Uterus (tissue), 4 donors: ENCODE results near the gene DDX5. TPM values are rescaled to one million over a fixed set of nuclear protein-coding genes. Genes with fewer than 3 reads are reported as not detected.

Experiments used
- DNase-seq, 2 donors: peaks; one replicate each; pipeline ENCODE4 v3.0.0-alpha.2; 2019 to 2020
- H3K27ac ChIP-seq, 2 donors: fragments of 200-600 bp; sonication (generic); 1 replicate in 1 of 2; 2 replicates in 1 of 2; pipeline ENCODE4 v1.5.1; 2016 to 2018
- H3K27me3 ChIP-seq, 2 donors: fragments of 200-600 bp; sonication (generic); one replicate each; pipeline ENCODE4 v1.5.1; 2018 to 2019; ENCODE audit warnings: control low read depth in 1 of 2
- H3K36me3 ChIP-seq, 2 donors: fragments of 200-600 bp; sonication (generic); one replicate each; pipeline ENCODE4 v1.5.1; 2019; ENCODE audit warnings: control low read depth in 1 of 2
- H3K4me1 ChIP-seq, 2 donors: fragments of 200-600 bp; sonication (generic); one replicate each; pipeline ENCODE4 v1.5.1; 2018 to 2019; ENCODE audit warnings: control low read depth in 1 of 2
- H3K4me3 ChIP-seq, 2 donors: fragments of 200-600 bp; sonication (generic); 1 replicate in 1 of 2; 2 replicates in 1 of 2; pipeline ENCODE4 v1.5.1; 2018 to 2019; ENCODE audit warnings: mild to moderate bottlenecking in 1 of 2
- H3K9me3 ChIP-seq, 2 donors: fragments of 200-600 bp; sonication (generic); one replicate each; pipeline ENCODE4 v1.5.1; 2019; ENCODE audit warnings: control low read depth in 1 of 2
- POLR2A ChIP-seq, 2 donors: fragments of 450-650 bp; IDR thresholded peaks; one replicate each; pipeline ENCODE4 v1.6.1; 2016; ENCODE audit warnings: antibody characterized with exemption in 2 of 2, mild to moderate bottlenecking in 1 of 2, moderate library complexity in 1 of 2
- intact Hi-C: fragments of 100-400 bp; cut with DNase I; formaldehyde crosslinking; loops from one replicate; pipeline ENCODE4 v1.15.1; 2023; ENCODE audit warnings: low total_unique reads
- total RNA-seq, 4 donors: library from RNA; depleted of rRNA in 3 of 4; stranded (reverse); fragments of >200 nt in 3 of 4; gene quantifications; one replicate each; pipeline versions ENCODE4 v1.1.0 to v1.2.4, GENCODE V29; 2014 to 2023
- TF ChIP-seq, protein P1 (sequence below), 4 experiments: fragments of 200-600 bp in 2 of 4; fragments of 450-650 bp in 2 of 4; sonication (generic) in 2 of 4; IDR thresholded peaks; one replicate each; pipeline ENCODE4 v1.5.1; 2016 to 2019; ENCODE audit warnings: antibody characterized with exemption in 4 of 4, mild to moderate bottlenecking in 2 of 4, moderate library complexity in 1 of 4
- donor health status: DM: yes; HTN: yes; CAD: no.

Gene DDX5
- total RNA-seq, 4 donors from 2014 or later: 576 to 943 (median 602) TPM

DNA sequence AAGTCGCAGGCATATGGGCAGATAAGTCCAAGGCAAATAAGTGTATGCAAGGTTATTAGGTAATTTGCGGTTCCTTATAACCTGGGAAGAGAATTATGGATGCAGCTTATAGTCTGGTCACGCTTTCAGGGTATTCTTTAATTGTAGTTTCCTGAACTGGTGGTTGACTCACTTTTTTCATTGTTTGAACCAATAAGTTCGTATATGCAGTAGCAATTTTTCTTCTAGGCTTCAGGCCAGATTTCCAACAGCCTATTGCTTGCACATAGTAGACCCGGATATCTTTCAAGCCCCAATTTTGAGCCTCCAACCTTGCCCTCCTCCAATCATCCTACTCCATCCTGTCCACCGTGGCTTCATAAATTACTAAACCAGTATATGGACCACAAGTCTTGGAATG is 13.5 kb upstream of the DDX5 start:
- Histone ChIP-seq H3K27ac (no peak overlapping the region), H3K4me3 (no peak overlapping the region), H3K27me3 (no peaks in the 10 kb centered on the region), H3K36me3 (no peaks in the 10 kb centered on the region), H3K4me1 (no peaks in the 10 kb centered on the region), H3K9me3 (no peaks in the 10 kb centered on the region)
- intact Hi-C loops: no loop called here
- DNase-seq: no peak
- TF ChIP-seq POLR2A (IDR thresholded peaks at IDR 0.05): no peak
- TF ChIP-seq, protein P1, sequence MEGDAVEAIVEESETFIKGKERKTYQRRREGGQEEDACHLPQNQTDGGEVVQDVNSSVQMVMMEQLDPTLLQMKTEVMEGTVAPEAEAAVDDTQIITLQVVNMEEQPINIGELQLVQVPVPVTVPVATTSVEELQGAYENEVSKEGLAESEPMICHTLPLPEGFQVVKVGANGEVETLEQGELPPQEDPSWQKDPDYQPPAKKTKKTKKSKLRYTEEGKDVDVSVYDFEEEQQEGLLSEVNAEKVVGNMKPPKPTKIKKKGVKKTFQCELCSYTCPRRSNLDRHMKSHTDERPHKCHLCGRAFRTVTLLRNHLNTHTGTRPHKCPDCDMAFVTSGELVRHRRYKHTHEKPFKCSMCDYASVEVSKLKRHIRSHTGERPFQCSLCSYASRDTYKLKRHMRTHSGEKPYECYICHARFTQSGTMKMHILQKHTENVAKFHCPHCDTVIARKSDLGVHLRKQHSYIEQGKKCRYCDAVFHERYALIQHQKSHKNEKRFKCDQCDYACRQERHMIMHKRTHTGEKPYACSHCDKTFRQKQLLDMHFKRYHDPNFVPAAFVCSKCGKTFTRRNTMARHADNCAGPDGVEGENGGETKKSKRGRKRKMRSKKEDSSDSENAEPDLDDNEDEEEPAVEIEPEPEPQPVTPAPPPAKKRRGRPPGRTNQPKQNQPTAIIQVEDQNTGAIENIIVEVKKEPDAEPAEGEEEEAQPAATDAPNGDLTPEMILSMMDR (IDR thresholded peaks at IDR 0.05): no peak

DNA sequence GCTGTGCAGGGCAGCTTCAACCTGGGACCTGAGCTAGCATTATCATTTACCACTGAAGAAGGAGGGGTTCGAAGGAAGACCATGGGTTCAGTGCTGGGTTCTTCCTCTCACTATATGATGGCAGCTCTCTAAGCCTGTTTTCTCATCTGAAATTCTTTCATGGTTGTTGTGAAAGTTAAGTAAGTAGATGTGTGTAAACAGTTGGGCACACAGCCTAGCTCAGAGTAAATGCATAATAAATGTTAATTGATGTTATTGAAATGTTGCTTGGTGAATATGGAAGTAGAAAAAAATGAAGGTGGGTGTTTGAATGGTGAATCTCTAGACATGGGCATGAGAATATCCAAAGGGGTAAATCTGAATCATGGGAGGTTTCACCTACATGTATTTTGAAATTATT is 9.7 kb upstream of the DDX5 start:
- H3K27me3 ChIP-seq: no peaks in the 10 kb centered on the region
- H3K4me3 ChIP-seq: no peak overlapping the region
- no peak overlapping the region for H3K27ac ChIP-seq
- intact Hi-C loops: no loop called here
- no peak for TF ChIP-seq POLR2A (IDR thresholded peaks at IDR 0.05)
- TF ChIP-seq, protein P1 (IDR thresholded peaks at IDR 0.05): no peak
- no peaks in the 10 kb centered on the region for H3K9me3 ChIP-seq
- H3K36me3 ChIP-seq: no peaks in the 10 kb centered on the region
- no peak for DNase-seq
- no peaks in the 10 kb centered on the region for H3K4me1 ChIP-seq

DNA sequence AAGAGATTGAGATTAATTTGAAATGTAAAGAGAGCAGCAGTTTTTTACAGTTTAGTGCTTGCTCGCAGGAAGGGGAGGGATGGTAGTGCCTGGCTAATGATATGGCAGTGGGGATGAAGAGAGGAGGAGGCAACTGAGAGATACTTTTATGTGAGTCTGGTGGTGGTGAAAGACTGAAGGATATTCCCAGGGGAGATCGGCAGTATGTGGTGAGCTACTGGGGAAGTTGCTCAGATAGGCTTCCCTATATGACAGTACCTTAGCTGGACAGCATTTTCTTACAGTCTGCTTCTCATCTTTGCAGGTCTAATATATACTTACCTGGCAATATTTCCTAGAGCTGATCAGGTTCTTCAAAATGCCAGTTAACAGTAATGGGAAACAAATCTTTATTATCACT is 9.3 kb upstream of the DDX5 start:
- H3K4me1 ChIP-seq: no peaks in the 10 kb centered on the region
- no peaks in the 10 kb centered on the region for H3K36me3 ChIP-seq
- H3K27me3 ChIP-seq: no peaks in the 10 kb centered on the region
- no peak overlapping the region for H3K4me3 ChIP-seq
- H3K9me3 ChIP-seq: no peaks in the 10 kb centered on the region
- intact Hi-C loops: no loop called here
- DNase-seq: no peak
- no peak for TF ChIP-seq POLR2A (IDR thresholded peaks at IDR 0.05)
- TF ChIP-seq, protein P1 (IDR thresholded peaks at IDR 0.05): no peak
- no peak overlapping the region for H3K27ac ChIP-seq

DNA sequence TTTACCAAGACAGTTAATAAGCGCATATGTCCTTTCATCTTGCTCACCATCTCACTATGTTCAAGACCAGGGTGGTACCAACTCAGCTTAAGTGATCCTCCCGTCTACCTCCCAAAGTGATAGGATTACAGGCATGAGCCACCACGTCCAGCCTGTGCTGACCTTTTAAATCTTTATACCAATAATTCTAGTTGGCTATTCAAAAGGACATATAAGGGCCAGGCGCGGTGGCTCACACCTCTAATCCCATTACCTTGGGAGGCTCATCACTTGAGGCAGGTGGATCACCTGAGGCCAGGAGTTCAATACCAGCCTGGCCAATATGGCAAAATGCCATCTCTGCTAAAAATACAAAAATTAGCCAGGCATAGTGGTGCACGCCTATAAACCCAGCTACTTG is 3.1 kb upstream of the DDX5 start:
- no peaks in the 10 kb centered on the region for H3K27me3 ChIP-seq
- DNase-seq: no peak
- no peak overlapping the region for H3K4me3 ChIP-seq
- H3K4me1 ChIP-seq: peaks cover 0 to 6% of the 10 kb centered on the region in 2 donors
- no peak overlapping the region for H3K27ac ChIP-seq
- no peak for TF ChIP-seq POLR2A (IDR thresholded peaks at IDR 0.05)
- TF ChIP-seq, protein P1 (IDR thresholded peaks at IDR 0.05): no peak
- intact Hi-C loops: no loop called here
- H3K9me3 ChIP-seq: no peaks in the 10 kb centered on the region
- no peaks in the 10 kb centered on the region for H3K36me3 ChIP-seq

DNA sequence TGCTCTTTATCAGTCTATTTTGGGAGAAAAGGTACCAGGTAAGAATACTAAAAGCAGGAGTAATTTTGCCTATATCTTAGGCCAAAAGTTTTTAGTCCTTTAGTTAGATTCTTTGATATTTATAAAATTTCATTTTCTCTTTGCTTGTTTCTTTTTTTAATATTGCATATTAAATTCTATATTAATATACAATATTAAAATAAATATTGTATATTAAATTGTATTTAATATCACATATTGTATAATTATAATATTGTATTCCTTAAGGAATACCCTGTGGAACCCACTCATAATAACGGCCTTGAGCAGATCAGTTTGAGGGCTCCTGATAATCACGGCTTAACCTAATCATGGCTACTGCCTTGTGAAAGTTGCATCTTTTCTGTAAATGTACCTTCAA is 2.6 kb upstream of the DDX5 start:
- TF ChIP-seq, protein P1 (IDR thresholded peaks at IDR 0.05): no peak
- no peak for TF ChIP-seq POLR2A (IDR thresholded peaks at IDR 0.05)
- no peaks in the 10 kb centered on the region for H3K36me3 ChIP-seq

More for the DNA sequence above, 2.6 kb upstream of the DDX5 start:
- Histone ChIP-seq H3K9me3 (no peaks in the 10 kb centered on the region), H3K27me3 (no peaks in the 10 kb centered on the region), H3K4me1 (peaks cover 0 to 11% of the 10 kb centered on the region in 2 donors), H3K4me3 (peak overlapping the region in 1 of 2 donors; percentile 96), H3K27ac (no peak overlapping the region)
- DNase-seq: no peak
- intact Hi-C loops: no loop called here
